ENCODE results near the gene EPS15.

DNA sequence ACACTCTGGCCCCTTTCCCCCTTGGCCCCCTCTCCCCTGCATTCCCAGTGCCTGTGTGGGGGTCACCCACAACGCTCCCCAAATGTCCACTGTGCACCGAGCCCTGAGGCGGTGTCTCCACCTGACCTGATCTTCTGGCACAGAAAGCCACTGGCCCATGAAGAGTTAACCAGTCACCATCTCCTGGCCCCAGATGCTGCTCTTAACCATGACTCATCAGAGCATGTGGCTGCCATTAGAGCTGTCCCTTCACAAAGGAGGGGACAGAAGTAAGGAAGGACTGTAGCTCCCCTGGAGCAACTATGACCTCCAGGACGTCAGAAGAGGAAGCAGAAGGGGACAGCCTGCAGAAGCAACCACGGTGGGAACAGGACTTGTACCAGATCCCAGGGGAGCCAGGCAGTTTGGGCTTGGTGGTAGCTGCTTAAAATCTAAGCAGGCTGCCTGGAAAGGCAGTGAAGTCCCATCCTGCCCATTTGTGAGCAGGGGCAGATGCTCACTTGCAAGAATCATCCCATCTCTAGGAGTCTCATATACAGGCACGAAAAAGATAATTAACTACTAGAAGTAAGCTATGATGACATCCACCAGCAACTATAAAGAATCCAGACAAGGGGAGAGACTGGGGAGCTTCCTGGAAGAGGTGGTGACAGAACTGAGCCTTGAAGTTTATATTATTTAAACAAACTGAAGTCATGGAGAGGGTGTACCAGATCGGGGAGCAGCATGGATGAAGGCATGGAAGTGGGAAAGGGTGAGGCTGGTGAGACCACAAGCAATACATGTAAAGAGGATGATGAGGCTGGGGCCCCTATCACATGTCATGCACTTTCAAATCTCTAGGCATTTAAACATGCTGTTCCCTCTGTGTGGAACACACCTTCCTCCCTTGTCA, 187.6 kb downstream of the EPS15 start:
- no peak for TF ChIP-seq FOXM1 (IDR thresholded peaks at IDR 0.05; ENCODE audit: borderline replicate concordance)
- TF ChIP-seq BHLHE40 (IDR thresholded peaks at IDR 0.05; ENCODE audit: borderline replicate concordance): no peak
- no peak for TF ChIP-seq NFRKB (IDR thresholded peaks at IDR 0.05)
- TF ChIP-seq SP1 (IDR thresholded peaks at IDR 0.05): no peak
- TF ChIP-seq FOXA1 (IDR thresholded peaks at IDR 0.05): no peak
- TF ChIP-seq HDGF (IDR thresholded peaks at IDR 0.05; ENCODE audit: borderline replicate concordance): no peak
- no peak for TF ChIP-seq CTBP1 (IDR thresholded peaks at IDR 0.05; ENCODE audit: borderline replicate concordance)
- TF ChIP-seq L3MBTL2 (conservative IDR thresholded peaks at IDR 0.05): no peak
- TF ChIP-seq ARNT (IDR thresholded peaks at IDR 0.05): no peak
- no peak for TF ChIP-seq PKNOX1 (IDR thresholded peaks at IDR 0.05)
- TF ChIP-seq LEF1 (IDR thresholded peaks at IDR 0.05; ENCODE audit: borderline replicate concordance): no peak

Data from HEK293T (cell line).